SK-N-MC (cell line): ENCODE results near the gene RCC2.

Experiments
- EZH2 ChIP-seq: fragments of 200-600 bp; sonication (generic); IDR thresholded peaks from one replicate; pipeline ENCODE4 v1.6.1; 2017; ENCODE audit warnings: antibody characterized with exemption
- POLR2AphosphoS5 ChIP-seq: IDR thresholded peaks from 2 replicates; pipeline ENCODE4 v1.6.1; 2012; ENCODE audit warnings: mild to moderate bottlenecking, low read depth, low read length, borderline replicate concordance

GRCh38 chr1:17363351-17363750, 76.1 kb downstream of the RCC2 start:
- TF ChIP-seq POLR2AphosphoS5 (no peak), EZH2 (no peak)
